Ramos (cell line): ENCODE data around the gene SCN8A.

Experiments
- in situ Hi-C: fragments of 300-500 bp; cut with MboI; formaldehyde crosslinking; loops from one replicate; pipeline ENCODE4 v1.14.3; 2022; ENCODE audit warnings: low sequenced_read_pairs; ENCODE audit not compliant: unreplicated experiment

Gene SCN8A

DNA sequence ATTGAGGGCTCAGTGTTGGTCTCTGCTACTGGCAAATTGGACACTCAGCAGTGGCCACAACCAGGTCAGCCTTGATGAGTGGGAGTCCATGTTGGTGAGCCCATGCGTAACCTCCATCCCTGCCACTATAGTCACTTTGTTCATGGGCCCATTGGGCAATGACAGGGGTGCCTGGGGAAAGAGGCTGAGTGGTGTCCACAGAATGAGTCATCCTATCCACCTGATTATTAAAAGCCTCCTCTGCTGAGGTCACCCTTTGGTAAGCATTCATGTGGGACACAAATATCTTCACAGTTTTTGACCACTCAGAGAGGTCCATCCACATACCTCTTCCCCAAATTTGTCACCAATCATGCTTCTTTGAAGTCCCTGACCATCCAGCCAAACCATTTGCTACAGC is 207.5 kb downstream of the SCN8A start:
- in situ Hi-C loops: no loop called here

GRCh38 chr12:51801027-51801426 is 210.0 kb downstream of the SCN8A start:
- in situ Hi-C loops: no loop called here

GRCh38 chr12:51806896-51807295 is 215.9 kb downstream of the SCN8A start:
- in situ Hi-C loops: no loop called here

DNA sequence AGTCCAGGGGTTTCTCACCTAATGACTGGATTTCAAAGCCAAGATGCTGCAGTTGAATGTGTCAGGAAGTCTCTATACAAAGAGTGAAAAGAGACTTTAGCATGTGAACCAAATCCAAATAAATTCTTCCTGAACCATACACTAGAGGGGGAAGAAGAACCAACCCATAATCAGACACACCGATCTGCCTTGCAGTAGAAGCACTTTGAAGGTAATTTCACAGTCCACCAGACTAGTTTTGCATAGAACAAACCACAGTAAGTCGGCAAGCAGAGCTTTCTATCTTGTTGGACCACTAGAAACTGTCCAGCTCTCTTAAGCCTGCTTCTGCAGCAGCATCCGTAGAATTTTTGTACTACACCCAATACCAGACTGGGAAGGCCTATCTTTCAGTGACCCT is 218.2 kb downstream of the SCN8A start:
- in situ Hi-C loops: no loop called here

DNA sequence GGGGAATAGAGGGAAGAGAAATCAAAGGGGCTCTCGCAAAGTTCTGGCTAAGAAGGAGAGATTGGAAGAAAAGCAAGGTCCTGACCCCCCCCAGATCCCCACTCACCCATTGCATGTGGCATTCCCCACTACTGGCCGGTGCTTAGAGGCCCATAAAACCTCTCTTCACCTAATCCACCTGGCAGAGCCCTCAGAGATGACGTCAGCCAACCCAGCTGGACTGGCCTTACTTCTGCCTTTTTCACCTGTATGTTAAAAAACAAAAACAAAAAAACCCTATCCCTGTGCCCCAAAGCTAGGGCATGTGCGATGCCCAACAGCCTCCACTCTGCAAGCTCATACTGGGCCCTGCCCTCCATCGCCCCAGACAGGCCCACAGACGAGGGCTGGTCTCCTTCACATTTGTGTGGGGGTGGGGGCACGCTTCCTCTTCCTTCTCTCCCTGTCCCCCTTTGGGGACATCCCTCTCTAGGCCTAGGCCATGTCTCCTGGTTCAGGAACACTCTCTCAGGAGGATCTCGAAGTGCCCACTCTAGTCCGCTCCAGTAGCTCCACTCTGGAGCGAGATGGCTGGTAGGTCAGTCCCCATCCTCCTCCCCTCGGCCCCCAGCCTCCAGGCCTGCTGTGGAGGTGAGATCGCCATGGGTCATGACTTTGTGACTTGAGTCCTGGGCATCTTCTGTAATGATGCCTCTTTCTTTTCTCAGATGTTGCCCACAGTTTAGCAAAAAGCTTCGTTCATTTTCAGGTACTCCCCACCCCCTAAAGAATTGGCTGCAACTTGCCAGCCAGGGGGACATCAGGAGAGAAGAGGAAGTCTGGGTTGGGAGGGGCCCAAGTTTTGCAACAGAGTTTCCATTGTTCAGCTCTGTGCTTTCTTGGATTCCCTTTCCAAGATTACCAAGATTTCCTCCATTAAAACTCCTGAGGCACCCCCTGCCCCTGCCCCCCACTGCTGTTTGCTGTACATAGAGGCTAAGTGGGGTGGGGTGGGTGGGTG is 220.5 kb downstream of the SCN8A start:
- in situ Hi-C loops: no loop called here

GRCh38 chr12:51812871-51813270 is 221.8 kb downstream of the SCN8A start:
- in situ Hi-C loops: no loop called here

DNA sequence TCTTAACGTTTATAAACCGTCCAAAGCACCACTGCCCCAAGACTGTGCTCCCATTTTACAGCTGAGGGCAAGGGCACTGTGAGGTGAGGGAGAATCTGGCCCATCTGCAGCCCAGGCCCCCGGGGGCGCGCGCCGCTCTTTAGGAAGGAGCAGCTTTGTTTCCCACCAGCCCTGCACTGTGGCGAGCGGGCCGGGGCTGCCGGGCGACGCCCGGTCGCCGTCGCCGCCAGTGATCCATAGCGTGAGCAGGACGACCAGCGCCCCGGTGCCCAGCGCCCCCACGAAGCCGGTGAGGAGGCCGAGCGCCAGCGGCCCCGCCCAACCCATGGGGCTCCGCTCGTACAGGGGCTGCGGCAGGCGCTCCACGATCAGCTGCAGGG is 222.9 kb downstream of the SCN8A start:
- in situ Hi-C loops: no loop called here

DNA sequence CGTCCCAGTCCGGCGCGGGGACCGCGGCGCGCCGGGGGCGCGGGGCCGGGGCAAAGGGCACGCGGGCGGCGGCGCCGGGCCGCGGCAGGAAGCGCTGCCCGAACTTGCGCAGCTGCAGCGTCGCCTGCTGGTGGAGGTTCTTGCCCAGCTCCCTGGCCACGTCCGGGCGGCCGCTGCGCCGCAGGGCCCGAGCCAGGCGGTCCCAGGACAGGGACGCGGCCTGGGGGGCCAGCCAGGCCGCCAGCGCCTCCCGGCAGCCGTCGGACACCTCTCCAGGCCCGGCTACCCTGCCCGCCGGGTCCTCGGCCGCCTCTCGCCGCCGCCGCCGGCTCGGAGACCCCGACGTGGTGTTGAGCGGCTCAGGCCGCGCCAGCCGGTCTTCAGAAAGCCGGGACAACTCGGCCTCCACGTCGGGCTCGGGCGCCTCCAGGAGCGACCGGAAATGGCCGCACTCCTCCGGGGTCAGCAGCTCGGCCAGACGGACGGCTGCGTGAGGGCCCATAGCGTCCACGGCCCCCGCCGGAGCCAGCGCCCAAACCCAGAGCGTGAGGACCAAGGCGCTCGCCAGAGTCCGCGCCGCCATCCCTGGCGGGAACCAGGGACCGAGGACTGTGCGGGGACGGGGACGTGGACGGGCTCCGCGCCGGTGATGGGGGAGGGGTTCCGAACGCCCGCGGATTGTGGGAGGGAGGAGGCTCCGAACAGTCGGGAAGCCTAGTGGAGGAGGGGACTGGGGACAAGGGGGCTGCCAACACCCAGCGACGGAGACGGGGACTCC is 223.5 kb downstream of the SCN8A start:
- in situ Hi-C loops: no loop called here

DNA sequence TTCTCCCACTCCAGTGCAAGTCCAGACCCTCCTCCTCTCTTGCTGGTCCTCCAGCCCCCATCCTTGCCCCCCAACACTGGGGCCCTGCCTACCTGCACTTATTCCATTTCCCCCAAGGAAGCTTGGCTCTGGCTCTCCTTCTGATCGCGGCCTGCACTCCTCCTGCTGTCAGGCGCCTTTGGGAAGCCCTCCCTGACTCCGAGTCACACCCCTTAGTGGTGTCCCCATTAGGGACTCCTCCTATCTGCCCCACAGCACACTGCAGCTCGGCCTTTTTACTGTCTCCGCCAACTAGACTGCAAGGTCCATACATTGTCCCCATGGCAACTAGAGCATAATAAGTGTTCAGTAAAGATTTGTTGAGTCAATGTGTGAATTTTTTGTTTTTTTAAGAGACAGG is 224.5 kb downstream of the SCN8A start:
- in situ Hi-C loops: no loop called here

DNA sequence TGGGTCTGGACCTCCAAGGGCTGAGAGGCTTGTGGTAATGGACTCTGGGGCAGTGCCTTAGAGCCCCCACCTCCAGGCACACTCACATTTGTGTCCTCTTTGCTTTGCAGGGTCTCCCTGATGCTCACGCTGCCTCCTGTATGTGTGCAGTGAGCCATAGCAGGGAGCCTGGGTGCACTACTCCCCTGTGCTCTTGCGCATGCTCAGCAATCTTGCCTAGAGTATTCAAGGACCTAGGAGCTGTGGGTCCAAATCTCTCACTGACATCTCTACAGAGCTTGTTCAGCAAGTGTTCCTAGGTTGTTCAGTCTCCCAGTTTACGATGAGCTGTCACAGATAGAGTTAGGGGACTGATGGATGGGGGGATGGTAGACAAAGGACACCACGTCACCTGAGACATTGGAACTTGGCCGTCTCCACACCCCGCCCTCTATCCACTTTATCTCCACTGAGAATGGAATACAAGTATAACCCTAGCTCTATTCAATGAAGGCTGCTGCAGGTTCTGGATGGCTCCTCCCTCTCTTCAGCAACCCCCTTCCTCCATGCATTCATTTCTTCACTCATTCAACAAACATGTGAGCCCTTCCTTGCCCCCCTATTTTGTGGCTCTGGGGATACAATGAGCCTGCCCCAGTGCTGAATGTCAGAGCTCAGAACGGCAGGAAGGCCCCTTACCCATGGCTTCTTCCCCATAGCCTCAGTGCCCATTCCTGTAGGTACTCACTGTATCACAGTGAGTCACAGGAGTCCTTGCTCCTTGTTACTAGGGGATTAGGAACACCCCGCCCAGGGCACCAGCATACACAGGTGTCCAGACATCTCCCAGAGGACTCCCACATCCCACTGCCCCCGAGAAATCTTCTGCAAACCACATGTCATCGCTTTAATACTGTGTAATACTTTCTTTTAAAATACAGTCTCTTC is 226.3 kb downstream of the SCN8A start:
- in situ Hi-C loops: no loop called here

GRCh38 chr12:51818086-51818485 is 227.1 kb downstream of the SCN8A start:
- in situ Hi-C loops: no loop called here

GRCh38 chr12:51818566-51819300 is 227.7 kb downstream of the SCN8A start:
- in situ Hi-C loops: no loop called here

DNA sequence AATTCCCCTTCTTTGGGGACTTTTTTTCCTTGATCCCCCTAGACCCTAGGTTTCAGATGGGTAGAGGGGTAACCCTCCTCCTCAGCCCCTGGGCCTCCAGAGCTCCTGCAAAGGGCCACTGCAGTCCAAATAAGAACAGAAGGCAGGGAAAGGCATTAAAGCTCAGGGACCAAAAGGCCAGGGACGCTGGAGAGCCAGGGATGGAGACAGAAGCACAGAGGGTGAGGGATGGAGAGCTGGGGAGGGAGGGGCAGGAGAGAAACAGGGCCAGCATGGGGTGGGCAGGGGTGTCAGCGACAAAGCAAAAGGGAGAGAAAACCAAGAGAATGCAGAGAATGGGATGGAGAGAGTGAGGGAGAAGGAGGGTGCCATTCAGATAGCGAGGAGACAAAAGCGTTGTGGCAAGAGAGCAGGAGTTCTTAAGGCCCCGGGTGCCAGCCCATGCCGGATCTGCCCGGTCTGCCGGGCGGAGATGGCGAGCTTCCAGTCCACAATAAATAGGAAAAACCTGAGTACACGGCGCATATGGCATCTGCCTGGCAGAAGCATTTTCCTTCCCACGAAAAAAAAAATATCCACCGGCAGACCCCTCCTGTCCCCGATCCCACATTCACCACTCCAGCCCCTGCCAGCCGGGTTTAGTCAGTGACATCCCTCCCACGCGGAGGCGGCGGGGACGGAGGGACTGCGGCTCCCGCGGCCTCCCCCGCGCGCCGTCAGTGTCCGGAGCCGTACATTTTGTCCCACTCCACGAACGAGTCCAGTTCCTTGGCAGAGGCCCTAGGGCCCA is 228.9 kb downstream of the SCN8A start:
- in situ Hi-C loops: no loop called here

GRCh38 chr12:51820526-51821439 is 229.8 kb downstream of the SCN8A start:
- in situ Hi-C loops: no loop called here

- in situ Hi-C loops: no loop called here
These were observed 230.6 kb downstream of the SCN8A start for GRCh38 chr12:51821440-51822260.

- in situ Hi-C loops: no loop called here
These were observed 231.2 kb downstream of the SCN8A start for GRCh38 chr12:51822261-51822616.

- in situ Hi-C loops: no loop called here
These were observed 231.9 kb downstream of the SCN8A start for GRCh38 chr12:51822956-51823355.
